ENCODE results near the gene SMYD3. TPM values are rescaled to one million over a fixed set of nuclear protein-coding genes. Genes with fewer than 3 reads are reported as not detected.
A peak's percentile ranks its signal among the peaks of the same experiment; 100 is the strongest.

Gene SMYD3
- total and polyA plus RNA-seq, 9 of the 15 experiments (the other 6 are each of a cell fraction or from before 2014, with no cell fraction given) = 128 to 440 (median 197) TPM

GRCh38 chr1:246136477-246136876, 370.6 kb downstream of the SMYD3 start:
- no TSS peak for BruUV-seq (replicated peaks)
- no peak for FAIRE-seq

GRCh38 chr1:246134789-246135188, 372.3 kb downstream of the SMYD3 start:
- no peaks in the 10 kb centered on the region for H4K20me1 ChIP-seq (replicated peaks; ENCODE audit: control insufficient read depth, insufficient read depth, low read length)
- CTCF ChIA-PET (ENCODE audit: low intra/inter-chr PET ratio) = interaction anchor here (0.6 kb wide), 1 partner anchor 131 kb away, joined by 3 read pairs; no protein-coding TSS in a partner anchor
- in situ Hi-C loops (cut with MboI) = no loop called here
- no peak overlapping the region for H3K4me2 ChIP-seq (ENCODE audit: insufficient read depth, low read length)
- H3K9ac ChIP-seq (ENCODE audit: insufficient read depth in 1 of 2, low read depth in 2 of 2, low read length in 2 of 2) = no peak overlapping the region
- 86% methylated on average over 1 of the region's 1 CpG for WGBS (ENCODE audit: insufficient coverage, low coverage, missing lambda C conversion rate)
- no peaks in the 10 kb centered on the region for H3K9me1 ChIP-seq (ENCODE audit: control insufficient read depth, insufficient read depth, low read length)
- no peaks in the 10 kb centered on the region for H3K36me3 ChIP-seq (ENCODE audit: control insufficient read depth, insufficient read depth, low read length)
- no TSS peak for BruUV-seq (replicated peaks)
- H3K9me3 ChIP-seq (replicated peaks; ENCODE audit: control insufficient read depth, insufficient read depth, low read depth, low read length) = no peaks in the 10 kb centered on the region
- H3K27me3 ChIP-seq (ENCODE audit: control insufficient read depth in 2 of 2, insufficient read depth in 2 of 2, low read length in 2 of 2) = no peaks in the 10 kb centered on the region
- FAIRE-seq (no peak), ATAC-seq (no peak), DNase-seq (ENCODE audit: extremely low read depth in 1 of 4, low spot score in 3 of 4) (no peak)
- no peak overlapping the region for H2AFZ ChIP-seq (ENCODE audit: low read depth, low read length)
- H3K79me2 ChIP-seq (ENCODE audit: control insufficient read depth, insufficient read depth, low read length) = peaks cover 3% of the 10 kb centered on the region; the same call in 1 of the 3 replicates
- peaks cover 0 to 11% of the 10 kb centered on the region in 2 experiments; a peak in 3 of 5 replicates for H3K4me1 ChIP-seq (replicated peaks in 1 of 2; ENCODE audit: control insufficient read depth in 2 of 2, insufficient read depth in 2 of 2, low read length in 2 of 2)
- H3K4me3 ChIP-seq = no peak overlapping the region
- intact Hi-C loops (cut with micrococcal nuclease) = no loop called here
- POLR2A ChIA-PET = interaction anchor here (0.8 to 1.8 kb wide), 5 partner anchors 7 to 27 kb away, joined by 3 to 5 read pairs (median 5); no protein-coding TSS in a partner anchor
- H3K27ac ChIP-seq (ENCODE audit: extremely low read depth, low read depth, low read length) = no peak overlapping the region
- no peak for TF ChIP-seq FOXA3 (CRISPR knock-in tag; conservative IDR thresholded peaks at IDR 0.05 in 1 of 2, IDR thresholded peaks at IDR 0.05 in 1 of 2)
- no peak for TF ChIP-seq CREB1 (IDR thresholded peaks at IDR 0.05)
- no peak for TF ChIP-seq CREB1 (CRISPR knock-in tag; IDR thresholded peaks at IDR 0.05)
- no peak for TF ChIP-seq ZNF408 (CRISPR knock-in tag; IDR thresholded peaks at IDR 0.05; ENCODE audit: low read depth)
- no peak for TF ChIP-seq HMGXB4 (CRISPR knock-in tag; IDR thresholded peaks at IDR 0.05)
- no peak for TF ChIP-seq ZBTB17 (CRISPR knock-in tag; IDR thresholded peaks at IDR 0.05)
- no peak for TF ChIP-seq CSDE1 (IDR thresholded peaks at IDR 0.05)
- TF ChIP-seq ELK1 (CRISPR knock-in tag; IDR thresholded peaks at IDR 0.05) = no peak
- no peak for TF ChIP-seq PHB2 (IDR thresholded peaks at IDR 0.05; ENCODE audit: low read depth)
- no peak for TF ChIP-seq HMG20A (CRISPR knock-in tag; conservative IDR thresholded peaks at IDR 0.05)
- no peak for TF ChIP-seq PREB (CRISPR knock-in tag; IDR thresholded peaks at IDR 0.05)

More at GRCh38 chr1:246136477-246136876, 370.6 kb downstream of the SMYD3 start:
- Histone ChIP-seq H3K9ac (ENCODE audit: insufficient read depth in 1 of 2, low read depth in 2 of 2, low read length in 2 of 2) (no peak overlapping the region), H2AFZ (ENCODE audit: low read depth, low read length) (no peak overlapping the region), H3K9me1 (ENCODE audit: control insufficient read depth, insufficient read depth, low read length) (no peaks in the 10 kb centered on the region), H4K20me1 (replicated peaks; ENCODE audit: control insufficient read depth, insufficient read depth, low read length) (no peaks in the 10 kb centered on the region), H3K27me3 (ENCODE audit: control insufficient read depth in 2 of 2, insufficient read depth in 2 of 2, low read length in 2 of 2) (no peaks in the 10 kb centered on the region), H3K4me1 (replicated peaks in 1 of 2; ENCODE audit: control insufficient read depth in 2 of 2, insufficient read depth in 2 of 2, low read length in 2 of 2) (peaks cover 0 to 28% of the 10 kb centered on the region in 2 experiments; a peak in 3 of 5 replicates), H3K4me3 (no peak overlapping the region), H3K79me2 (ENCODE audit: control insufficient read depth, insufficient read depth, low read length) (peaks cover 8% of the 10 kb centered on the region; the same call in 1 of the 3 replicates), H3K9me3 (replicated peaks; ENCODE audit: control insufficient read depth, insufficient read depth, low read depth, low read length) (no peaks in the 10 kb centered on the region), H3K36me3 (ENCODE audit: control insufficient read depth, insufficient read depth, low read length) (no peaks in the 10 kb centered on the region), H3K4me2 (ENCODE audit: insufficient read depth, low read length) (no peak overlapping the region), H3K27ac (ENCODE audit: extremely low read depth, low read depth, low read length) (no peak overlapping the region)
- no peak for DNase-seq (ENCODE audit: extremely low read depth in 1 of 4, low spot score in 3 of 4)
- ChIA-PET CTCF (ENCODE audit: low intra/inter-chr PET ratio) (no interaction called here), POLR2A (interaction anchor here (1.2 kb wide), 1 partner anchor 11 kb away, joined by 4 read pairs; no protein-coding TSS in a partner anchor)
- TF ChIP-seq IRF2 (CRISPR knock-in tag; IDR thresholded peaks at IDR 0.05) = no peak
- peak; percentile 76; the same call in 1 of the 2 replicates for TF ChIP-seq ZNF175 (CRISPR knock-in tag; IDR thresholded peaks at IDR 0.05; ENCODE audit: low read depth)
- TF ChIP-seq ZNF124 (CRISPR knock-in tag; IDR thresholded peaks at IDR 0.05) = no peak
- TF ChIP-seq ZNF24 (IDR thresholded peaks at IDR 0.05) = peak; percentile 91
- TF ChIP-seq POLR2AphosphoS2 (IDR thresholded peaks at IDR 0.05; ENCODE audit: low read length) = no peak
- TF ChIP-seq ZNF764 (CRISPR knock-in tag; IDR thresholded peaks at IDR 0.05; ENCODE audit: low read depth) = no peak
- ATAC-seq = no peak
- in situ Hi-C loops (cut with MboI) = no loop called here
- intact Hi-C loops (cut with micrococcal nuclease) = no loop called here

Data from K562 (cell line).